Measurements from ENCODE around the gene RCAN3.
"Not testable (repeated sequence)": the region's sequence is repeated elsewhere in the genome, so short reads cannot be mapped to it uniquely, and the experiment has no call there.

RCAN3 gene

DNA sequence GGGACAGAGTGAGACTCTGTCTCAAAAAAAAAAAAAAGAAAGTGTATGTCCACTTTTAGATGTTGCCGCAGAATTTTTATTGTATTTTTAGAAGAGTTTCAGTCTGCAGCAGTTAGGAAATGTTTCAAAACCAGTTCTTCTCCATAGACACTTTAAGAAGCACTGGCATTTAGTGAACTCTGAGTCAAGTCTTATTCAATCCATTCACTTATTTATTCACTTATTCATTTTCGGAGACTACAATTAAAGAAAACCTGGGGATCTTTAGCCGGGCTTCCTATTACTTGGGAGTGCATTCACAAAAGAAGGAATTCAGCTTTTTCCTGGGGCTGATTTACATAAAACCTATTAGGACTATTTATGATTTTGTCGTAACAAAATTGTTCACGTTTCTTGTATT is 12.3 kb downstream of the RCAN3 start:
- no peak for DNase-seq (ENCODE audit: low read depth)

DNA sequence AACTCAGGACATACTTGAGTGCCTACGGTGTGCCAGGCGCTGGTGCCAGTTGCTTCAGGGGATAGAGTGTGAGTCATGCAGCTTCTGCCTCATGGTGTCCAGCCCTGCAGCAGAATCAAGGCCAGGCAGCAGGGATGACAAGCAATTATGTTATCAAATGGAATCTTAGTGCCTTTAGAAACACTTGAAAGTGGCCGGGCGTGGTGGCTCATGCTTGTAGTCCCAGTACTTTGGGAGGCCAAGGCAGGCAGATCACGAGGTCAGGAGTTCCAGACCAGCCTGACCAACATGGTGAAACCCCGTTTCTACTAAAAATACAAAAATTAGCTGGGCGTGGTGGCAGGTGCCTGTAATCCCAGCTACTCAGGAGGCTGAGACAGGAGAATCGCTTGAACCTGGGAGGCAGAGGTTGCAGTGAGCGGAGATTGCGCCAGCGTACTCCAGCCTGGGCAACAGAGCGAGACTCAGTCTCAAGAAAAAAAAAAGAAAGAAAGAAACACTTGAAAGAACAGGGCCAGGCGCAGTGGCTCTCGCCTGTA is 13.1 kb downstream of the RCAN3 start:
- DNase-seq (ENCODE audit: low read depth): not testable (repeated sequence)

DNA sequence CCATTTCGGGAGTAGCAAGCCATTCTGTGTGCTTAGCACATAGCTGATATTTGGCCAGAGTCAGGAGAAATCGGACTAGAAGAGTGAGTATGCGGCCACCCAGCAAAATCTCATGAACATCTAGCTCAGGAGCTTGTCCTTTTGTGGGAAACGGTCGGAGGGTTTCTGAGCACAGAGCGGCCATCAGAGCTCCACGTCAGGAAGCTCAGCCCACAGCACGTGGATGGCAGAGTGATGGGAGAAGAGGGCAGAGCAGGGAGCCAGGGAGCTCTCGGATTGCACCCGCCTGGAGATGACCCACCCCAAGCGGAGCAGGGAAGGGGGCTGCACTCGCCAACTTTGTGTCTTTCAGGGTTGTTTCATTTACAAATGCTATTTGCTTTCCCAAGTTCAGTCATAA is 13.9 kb downstream of the RCAN3 start:
- no peak for DNase-seq (ENCODE audit: low read depth)

DNA sequence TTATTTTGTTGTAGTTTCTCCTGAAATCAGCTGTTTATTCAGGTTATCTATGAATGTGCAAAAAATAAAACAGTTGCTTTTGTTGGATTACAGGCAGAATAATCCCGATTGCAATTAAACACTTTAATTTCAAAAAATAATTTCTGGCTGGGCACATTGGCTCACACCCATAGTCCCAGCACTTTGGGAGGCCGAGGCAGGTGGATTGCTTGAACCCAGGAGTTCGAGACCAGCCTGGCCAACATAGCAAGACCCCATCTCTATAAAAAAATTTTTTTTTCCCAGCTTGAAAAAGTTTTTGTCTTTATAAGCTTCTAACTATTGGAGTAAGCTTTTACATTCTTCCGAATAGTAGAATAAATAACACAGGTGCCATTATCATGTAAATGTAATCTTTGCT is 15.3 kb downstream of the RCAN3 start:
- no peak for DNase-seq (ENCODE audit: low read depth)

DNA sequence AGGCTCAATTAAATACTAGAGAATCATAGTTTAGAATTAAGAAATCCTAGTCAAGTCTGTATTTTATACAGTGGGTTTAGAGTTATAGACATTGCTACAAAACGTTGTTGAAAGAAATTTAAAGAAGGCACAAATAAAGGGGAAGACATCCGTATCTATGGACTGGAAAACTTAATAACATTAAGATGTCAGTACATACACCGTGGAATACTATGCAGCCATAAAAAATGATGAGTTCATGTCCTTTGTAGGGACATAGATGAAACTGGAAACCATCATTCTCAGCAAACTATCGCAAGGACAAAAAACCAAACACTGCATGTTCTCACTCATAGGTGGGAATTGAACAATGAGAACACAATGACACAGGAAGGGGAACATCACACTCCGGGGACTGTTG is 17.6 kb downstream of the RCAN3 start:
- DNase-seq (ENCODE audit: low read depth): not testable (repeated sequence)

DNA sequence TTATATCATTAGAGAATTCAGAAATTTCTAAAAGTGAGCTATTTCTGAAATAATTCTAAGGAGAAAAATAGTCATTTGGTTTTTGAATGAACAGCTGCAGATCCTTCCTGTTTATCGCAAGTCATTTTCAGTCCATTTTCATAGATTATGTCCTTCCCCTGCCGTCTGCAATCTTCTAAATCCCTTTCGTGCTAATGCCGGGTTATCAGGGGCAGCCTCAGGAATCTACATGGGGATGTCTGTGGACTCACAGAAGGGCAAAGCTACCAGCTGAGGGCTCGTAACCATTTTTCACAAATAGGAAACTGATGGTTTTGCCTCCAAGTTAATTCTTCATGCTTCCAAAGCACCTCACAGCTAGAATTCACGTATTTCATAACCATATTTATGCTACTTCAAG is 23.0 kb downstream of the RCAN3 start:
- DNase-seq (ENCODE audit: low read depth): no peak

DNA sequence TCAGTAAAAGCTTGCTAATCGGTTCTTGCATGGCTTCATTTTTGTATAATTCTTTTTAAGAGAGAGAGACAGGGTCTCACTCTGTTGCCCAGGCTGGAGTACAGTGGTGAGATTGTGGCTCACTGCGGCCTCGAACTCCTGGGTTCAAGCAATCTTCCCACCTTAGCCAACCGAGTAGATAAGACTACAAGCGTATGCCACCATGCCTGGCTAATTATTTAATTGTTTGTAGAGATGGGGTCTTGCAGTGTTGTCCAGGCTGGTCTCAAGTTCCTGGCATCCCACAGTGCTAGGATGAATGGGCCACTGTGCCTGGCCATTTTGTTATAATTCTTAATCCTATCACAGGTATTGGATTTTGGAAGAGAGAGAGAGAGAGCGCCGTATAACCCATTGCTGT is 23.4 kb downstream of the RCAN3 start:
- DNase-seq (ENCODE audit: low read depth): no peak

DNA sequence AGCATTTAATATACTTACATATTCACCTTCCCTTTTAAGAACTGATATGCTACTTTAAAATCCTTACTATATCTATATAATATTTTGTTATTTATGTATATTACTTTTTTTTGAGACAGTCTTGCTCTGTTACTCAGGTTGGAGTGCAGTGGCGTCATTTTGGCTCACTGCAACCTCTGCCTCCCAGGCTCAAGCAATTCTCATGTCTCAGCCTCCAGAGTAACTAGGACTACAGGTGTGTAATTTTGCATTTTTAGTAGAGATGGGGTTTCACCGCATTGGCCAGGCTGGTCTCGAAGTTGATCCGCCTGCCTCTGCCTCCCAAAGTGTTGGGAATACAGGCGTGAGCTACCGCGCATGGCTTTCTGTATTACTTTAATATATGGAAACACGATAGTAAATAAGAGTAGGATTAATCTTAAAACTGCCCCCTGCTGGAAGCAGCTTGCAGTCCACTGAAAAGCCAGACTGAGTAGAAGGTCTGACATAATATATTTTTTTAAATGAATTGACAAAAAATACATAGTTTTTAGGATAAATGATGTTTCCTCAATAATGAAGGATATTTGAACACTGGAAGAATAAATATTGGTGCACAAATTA is 24.4 kb downstream of the RCAN3 start:
- DNase-seq (ENCODE audit: low read depth): no peak

DNA sequence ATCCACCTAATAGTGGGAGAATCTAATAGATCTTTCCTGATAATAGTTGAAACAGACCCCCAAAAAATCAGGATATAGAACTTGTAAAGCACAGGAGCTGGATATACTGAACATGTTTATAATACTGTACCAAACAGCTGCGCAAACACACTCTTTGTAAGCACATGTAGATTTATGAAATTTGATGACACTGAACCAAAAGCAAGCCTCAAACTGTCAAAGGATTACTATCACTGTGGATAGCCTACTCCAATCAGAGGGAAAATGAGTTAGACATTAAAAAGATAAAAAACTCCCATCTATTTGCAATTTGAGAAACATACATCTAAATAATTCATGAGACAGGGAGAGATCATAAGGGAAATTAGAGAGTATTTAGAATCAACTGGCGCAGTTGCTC is 26.1 kb downstream of the RCAN3 start:
- no peak for DNase-seq (ENCODE audit: low read depth)

DNA sequence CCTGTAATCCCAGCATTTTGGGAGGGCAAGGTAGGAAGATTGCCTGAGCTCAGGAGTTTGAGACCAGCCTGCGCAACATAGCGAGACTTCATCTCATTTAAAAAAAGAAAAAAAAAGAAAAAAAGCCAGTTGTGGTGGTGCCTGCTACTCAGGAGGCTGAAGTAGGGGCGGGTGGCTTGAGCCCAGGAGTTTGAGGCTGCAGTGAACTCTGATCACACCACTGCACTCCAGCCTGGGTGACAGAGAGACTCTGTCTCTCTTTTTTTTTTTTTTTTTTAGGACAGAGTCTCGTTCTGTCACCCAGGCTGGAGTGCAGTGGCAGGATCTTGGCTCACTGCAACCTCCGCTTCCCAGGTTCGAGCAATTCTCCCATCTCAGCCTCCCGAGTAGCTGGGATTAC is 26.7 kb downstream of the RCAN3 start:
- not testable (repeated sequence) for DNase-seq (ENCODE audit: low read depth)

DNA sequence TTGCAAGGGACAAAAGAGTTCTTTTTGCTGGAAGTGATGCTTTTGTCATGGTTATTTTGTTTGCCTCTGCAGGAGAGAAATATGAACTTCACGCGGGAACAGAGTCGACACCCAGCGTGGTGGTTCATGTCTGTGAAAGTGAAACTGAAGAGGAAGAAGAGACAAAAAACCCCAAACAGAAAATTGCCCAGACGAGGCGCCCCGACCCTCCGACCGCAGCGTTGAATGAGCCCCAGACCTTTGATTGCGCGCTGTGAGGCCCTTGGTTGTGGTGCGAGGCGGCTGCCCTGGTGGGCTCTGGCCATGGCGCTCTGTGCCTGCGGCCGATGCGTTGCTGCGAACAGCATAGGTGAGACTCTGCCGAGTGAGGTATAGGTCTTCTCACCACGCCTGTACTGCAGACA is 32.4 kb downstream of the RCAN3 start:
- DNase-seq (ENCODE audit: low read depth): peak; percentile 66

DNA sequence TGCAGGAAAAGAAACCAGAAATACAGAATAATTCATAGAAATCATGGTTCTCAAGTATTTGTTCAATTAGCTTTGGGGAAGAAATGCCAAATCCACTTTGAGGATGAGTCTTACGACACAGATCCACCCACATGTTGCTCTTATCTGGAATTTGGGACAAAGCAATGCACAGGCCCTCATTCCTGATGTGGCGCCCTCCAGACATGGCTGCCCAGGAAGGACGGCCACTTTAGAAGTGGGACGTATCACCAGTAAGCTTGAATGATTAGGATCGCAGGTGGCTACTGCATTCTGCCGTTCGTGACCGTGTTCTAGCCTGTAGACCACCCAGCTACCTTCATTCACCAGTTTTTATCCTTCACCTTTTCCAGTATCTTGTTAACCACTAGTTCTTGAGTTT is 33.1 kb downstream of the RCAN3 start:
- no peak for DNase-seq (ENCODE audit: low read depth)

DNA sequence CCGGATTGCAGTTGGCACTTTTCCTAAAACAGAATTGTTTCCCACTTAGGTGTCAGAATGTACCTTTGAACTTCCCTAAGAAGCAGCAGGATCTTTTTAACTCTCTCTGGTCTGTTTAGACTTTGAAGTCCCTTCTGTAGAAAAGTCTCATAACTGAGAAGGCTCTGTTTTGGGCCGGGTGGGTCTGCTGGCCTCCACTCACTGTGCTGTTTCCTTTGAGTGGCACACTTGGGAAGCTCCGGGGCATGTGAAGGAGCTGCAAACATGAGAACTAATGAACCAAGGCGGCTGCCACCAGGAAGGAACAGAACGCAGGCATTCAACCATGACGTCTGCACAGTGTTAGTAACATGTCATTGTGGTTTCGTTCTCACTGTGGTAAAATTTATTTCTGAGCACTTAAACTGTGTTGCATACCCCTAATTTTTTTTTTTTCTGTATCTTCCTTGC is 33.8 kb downstream of the RCAN3 start:
- DNase-seq (ENCODE audit: low read depth): peak; percentile 63

DNA sequence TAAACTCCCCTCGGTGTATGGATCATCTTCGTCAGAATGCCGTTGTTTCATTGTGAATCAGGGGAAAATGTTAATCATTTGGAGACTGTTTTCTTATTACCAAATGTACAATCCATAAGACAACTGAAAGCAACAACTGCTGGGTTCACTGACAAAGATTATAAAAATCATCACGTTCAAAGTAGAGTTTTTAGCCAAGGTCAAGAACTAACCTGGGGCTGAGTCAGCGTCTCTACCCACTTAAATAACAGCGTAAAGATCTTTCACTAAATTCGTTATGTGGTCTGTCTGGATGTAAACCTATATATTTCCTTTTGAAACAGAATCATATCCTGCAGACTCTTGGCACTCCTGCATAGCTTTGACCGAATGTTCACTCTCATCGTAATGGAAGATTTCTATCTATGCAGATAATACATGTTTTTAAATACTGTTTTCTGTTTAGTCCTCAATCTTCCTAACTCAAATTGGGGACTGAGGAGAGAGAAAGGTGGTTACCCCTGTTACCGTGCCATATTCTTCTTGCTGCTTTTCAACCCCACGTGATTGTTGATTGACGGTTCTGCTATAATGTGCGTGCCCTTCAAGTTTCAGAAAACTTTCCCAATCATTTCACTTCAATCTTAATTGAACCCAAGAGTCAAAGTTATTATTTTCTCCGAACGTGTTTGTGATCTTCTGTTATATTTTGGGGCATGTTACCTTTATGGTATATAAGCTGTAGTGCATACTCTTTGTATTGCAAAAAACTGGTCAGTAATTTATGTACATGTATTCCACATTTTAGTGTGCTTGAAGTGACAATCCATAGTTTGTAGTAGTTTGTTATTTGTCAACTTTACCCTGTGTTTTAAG is 37.6 kb downstream of the RCAN3 start:
- no peak for DNase-seq (ENCODE audit: low read depth)

DNA sequence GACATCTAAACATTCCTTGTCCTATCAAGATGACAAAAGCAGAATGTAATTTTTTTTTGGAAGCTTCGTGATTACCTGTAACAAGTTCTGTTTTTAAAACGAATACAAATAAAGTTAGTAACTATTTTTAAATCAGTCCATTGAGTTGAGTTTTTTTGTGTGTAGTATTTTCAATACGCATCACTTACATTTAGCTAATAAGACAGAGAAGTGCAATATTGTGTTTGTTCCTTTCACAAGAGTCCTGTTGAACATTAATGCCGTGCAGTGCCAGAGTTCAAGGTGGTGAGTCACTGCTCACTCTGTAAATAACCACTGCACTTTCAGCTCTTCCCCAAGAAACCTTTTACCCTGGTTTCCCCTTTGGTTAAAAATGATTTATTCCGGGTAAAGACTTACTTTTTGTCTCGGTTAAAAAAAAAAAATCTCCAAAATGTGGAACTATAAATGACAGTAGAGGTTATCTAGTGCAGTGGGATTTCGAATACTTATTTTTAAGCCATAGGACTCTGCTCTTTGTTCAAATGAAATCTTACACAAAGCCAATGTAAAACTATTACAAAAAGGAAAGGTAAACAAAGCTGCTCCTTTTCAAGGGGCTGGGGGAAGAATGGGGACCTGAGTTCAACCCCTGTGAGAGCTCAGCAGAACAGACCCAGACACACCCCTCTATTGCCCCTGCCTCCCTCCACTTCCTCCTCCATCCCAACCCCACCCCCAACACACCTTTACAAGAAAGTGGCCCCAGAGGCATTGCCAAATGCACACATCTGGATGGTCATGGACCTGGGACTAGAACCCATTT is 38.5 kb downstream of the RCAN3 start:
- DNase-seq (ENCODE audit: low read depth): peak; percentile 35

DNA sequence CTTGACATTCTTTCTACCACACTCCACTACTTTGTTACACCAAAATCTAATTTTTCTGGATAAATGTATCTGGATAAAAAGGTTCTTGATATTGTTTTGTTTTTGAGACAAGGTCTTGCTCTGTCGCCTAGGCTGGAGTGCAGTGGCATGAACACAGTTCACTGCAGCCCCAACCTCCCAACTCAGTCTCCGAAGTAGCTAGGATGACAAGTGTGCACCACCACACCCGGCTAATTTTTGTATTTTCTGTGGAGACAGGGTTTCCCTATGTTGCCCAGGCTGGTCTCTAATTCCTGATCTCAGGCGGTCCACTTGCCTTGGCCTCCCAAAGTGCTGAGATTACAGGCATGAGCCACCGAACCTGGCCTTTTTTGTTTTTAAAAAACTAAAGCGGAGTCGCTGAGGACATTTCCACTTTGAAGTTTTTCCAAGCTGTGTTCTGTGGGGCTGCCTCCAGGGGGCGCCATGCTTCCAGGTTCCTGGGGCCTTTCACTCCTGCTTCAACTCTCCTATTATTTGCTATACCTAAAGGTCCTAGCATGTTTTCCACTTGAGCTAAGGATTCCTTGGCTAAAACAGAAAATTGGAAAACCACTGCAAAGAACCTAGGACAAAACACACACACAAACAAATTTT is 39.2 kb downstream of the RCAN3 start:
- DNase-seq (ENCODE audit: low read depth): no peak

DNA sequence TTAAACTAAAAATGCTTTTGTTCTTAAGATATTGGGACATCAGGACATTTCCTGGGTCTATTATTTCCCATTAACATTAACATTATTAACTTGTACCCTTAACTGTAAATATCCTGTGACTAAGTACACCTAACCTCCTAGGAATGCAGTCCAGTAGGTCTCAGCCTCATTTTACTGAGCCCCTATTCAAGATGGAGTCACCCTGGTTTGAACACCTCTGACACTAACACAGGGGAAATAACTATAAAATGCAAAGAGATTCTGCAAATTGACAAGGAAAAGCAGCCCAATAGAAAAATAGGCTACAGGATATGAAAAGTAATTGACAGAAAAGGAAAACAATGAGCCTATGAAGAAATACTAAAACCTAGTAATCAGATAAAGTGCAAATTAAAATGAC is 41.6 kb downstream of the RCAN3 start:
- DNase-seq (ENCODE audit: low read depth): no peak

DNA sequence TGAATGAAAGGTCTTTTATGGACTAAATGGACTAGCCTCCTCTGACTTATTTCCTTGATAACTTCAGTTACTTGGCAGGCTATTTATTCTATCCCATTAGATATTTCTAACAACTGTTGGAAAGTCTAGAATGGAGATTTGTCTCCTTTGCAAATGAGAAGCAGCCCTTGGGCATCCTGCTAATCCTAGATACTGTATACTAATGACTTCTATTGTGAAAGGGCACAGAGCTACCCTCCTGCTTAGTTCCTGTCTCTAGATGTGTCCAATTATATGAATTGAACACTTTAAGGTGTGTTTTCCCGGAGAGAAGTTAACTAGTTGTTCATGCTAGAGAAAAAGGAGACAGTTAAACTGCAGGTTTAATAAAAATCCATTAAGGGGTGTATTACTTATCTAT is 43.0 kb downstream of the RCAN3 start:
- DNase-seq (ENCODE audit: low read depth): no peak

DNA sequence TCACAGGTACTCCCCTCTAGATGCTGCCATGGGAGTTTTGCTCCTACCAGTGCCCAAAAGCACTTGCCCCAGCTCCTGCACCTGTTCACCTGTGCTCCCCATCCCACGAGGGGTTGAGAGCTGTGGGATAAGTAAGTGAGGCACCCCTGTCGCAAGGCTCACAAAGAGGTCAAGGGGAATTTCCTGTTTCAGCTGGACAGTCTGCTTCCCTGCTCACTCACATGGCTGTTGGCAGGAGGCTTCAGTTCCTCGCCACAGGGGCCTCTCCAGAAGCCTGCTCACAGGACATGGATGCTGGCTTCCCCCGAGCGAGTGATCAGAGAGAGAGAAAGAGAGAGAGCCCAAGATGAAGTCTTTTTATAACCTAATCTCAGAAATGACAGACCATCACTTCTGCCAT is 44.6 kb downstream of the RCAN3 start:
- DNase-seq (ENCODE audit: low read depth): no peak

DNA sequence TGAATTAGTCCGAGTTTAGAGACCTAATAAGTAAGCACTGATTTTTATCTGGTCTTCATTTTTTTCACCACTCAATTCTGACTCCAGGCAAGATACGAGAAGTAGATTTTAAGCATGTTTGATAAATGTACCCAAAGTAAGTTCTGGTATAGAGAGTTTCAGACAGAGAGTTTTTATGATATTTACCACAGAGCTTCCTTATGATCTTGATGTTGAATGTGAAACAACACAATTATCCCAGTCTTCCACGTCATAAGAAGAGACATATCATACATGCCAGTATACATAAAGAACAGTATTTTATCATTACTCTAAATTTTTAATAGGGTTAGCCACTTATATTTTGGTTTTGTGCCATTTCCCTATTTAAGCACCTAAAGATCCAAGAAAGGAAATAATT is 45.4 kb downstream of the RCAN3 start:
- no peak for DNase-seq (ENCODE audit: low read depth)

DNA sequence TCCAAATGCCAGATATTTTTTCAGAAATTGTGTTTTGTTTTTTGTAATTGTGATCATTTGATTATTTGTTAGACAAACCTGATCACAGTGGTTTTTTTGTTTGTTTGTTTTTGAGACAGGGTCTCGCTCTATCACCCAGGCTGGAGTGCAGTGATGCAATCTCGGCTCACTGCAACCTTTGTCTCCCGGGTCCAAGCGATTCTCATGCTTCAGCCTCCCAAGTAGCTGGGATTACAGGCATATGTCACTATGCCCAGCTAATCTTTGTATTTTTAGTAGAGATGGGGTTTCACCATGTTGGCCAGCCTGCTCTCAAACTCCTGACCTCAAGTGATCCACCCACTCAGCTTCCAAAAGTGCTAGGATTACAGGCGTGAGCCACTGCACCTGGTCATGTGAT is 46.6 kb downstream of the RCAN3 start:
- DNase-seq (ENCODE audit: low read depth): not testable (repeated sequence)

DNA sequence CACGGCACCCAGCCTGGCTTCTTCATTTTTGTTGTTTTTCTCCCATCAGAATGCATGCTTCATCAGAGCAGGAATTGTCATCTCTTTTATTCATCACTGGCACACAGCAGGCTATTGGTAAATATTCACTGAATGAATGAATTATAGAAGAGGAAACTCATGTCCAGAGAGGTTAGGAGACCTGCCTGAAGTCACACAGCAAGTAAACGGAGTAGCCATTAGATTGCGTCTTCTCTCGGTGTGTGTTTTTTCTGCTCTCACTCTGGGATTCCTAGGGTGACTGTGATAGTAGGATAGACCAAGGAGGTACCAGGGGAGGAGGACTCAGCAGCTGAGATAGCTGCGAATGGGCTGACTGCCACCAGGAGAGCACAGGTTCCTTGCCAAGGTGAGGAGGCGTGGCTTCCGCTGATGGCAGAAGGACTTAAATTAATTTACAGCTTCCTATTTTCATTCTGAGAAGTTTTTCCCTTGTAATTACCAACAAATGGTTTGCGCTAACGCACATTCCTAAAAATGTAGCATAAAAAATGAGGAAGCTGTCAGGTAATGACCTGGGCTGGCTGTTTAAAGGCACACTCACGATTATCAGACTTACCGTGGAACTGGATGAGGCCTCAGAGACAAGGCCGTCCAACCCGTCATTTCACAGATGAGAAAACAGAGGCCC is 48.8 kb downstream of the RCAN3 start:
- DNase-seq (ENCODE audit: low read depth): no peak
